WTC11 (cell line): ENCODE results near the gene SGPP2. TPM values are rescaled to one million over a fixed set of nuclear protein-coding genes. Genes with fewer than 3 reads are reported as not detected.

Experiments
- ATAC-seq: fragments of 200-7000 bp; cut with Tn5 transposase; 2 replicates; pipeline ENCODE4 v1.10.0; 2021; ENCODE audit warnings: mild to moderate bottlenecking, moderate library complexity
- CTCF ChIA-PET: fragments of 300-600 bp; sonication (Branson Sonifier 250); formaldehyde crosslinking; loops from one replicate; lab custom pipeline; 2021; ENCODE audit warnings: antibody characterized with exemption; lab: Charles Lee
- POLR2A ChIA-PET: fragments of 350-600 bp; sonication (Branson Sonifier 250); formaldehyde crosslinking; loops from one replicate; lab custom pipeline; 2021; ENCODE audit warnings: antibody characterized with exemption; lab: Charles Lee
- DNase-seq: peaks from one replicate; pipeline ENCODE4 v3.0.0; 2021; ENCODE audit warnings: low spot score
- H3K27ac Mint-ChIP-seq: 2 replicates; pipeline ENCODE4 v1.8.0; 2021; ENCODE audit warnings: mixed read lengths
- H3K27me3 Mint-ChIP-seq: 2 replicates; pipeline ENCODE4 v1.8.0; 2021; ENCODE audit warnings: low read depth, mild to moderate bottlenecking, moderate library complexity, mixed read lengths
- H3K36me3 Mint-ChIP-seq: 2 replicates; pipeline ENCODE4 v1.8.0; 2021; ENCODE audit warnings: mixed read lengths
- H3K4me1 Mint-ChIP-seq: 2 replicates; pipeline ENCODE4 v1.8.0; 2022; ENCODE audit warnings: mixed read lengths
- H3K4me3 Mint-ChIP-seq: 2 replicates; pipeline ENCODE4 v1.8.0; 2021; ENCODE audit warnings: mild to moderate bottlenecking, moderate library complexity, mixed read lengths
- H3K9me3 Mint-ChIP-seq: 2 replicates; pipeline ENCODE4 v1.8.0; 2021; ENCODE audit warnings: mixed read lengths
- ESRRA ChIP-seq: sonication (generic); formaldehyde crosslinking; IDR thresholded peaks from 2 replicates; pipeline ENCODE4 v1.8.1; 2022; ENCODE audit warnings: mild to moderate bottlenecking, missing genetic modification reagents, borderline replicate concordance
- FOXJ3 ChIP-seq: sonication (generic); formaldehyde crosslinking; IDR thresholded peaks from 2 replicates; pipeline ENCODE4 v1.9.0; 2021; ENCODE audit warnings: missing genetic modification reagents, mild to moderate bottlenecking, borderline replicate concordance
- JUN ChIP-seq: sonication (generic); formaldehyde crosslinking; IDR thresholded peaks from 2 replicates; pipeline ENCODE4 v1.8.0; 2023; ENCODE audit warnings: mild to moderate bottlenecking, missing genetic modification reagents
- KAT7 ChIP-seq: sonication (generic); formaldehyde crosslinking; IDR thresholded peaks from 2 replicates; pipeline ENCODE4 v1.8.1; 2023; ENCODE audit warnings: missing genetic modification reagents, mild to moderate bottlenecking, borderline replicate concordance
- MYBL2 ChIP-seq: sonication (generic); formaldehyde crosslinking; IDR thresholded peaks from 2 replicates; pipeline ENCODE4 v1.8.1; 2023; ENCODE audit warnings: mild to moderate bottlenecking, moderate library complexity, missing genetic modification reagents
- NR1H2 ChIP-seq: sonication (generic); formaldehyde crosslinking; IDR thresholded peaks from 2 replicates; pipeline ENCODE4 v1.9.0; 2021; ENCODE audit warnings: mild to moderate bottlenecking, moderate library complexity, missing genetic modification reagents
- NR3C1 ChIP-seq: sonication (generic); formaldehyde crosslinking; conservative IDR thresholded peaks from 2 replicates; pipeline ENCODE4 v1.8.1; 2023; ENCODE audit warnings: low read depth, mild to moderate bottlenecking, missing genetic modification reagents
- SP1 ChIP-seq: sonication (generic); formaldehyde crosslinking; conservative IDR thresholded peaks from 2 replicates; pipeline ENCODE4 v1.8.1; 2022; ENCODE audit warnings: missing genetic modification reagents
- TEAD4 ChIP-seq: sonication (generic); formaldehyde crosslinking; IDR thresholded peaks from 2 replicates; pipeline ENCODE4 v1.8.0; 2022; ENCODE audit warnings: mild to moderate bottlenecking, missing genetic modification reagents
- ZNF121 ChIP-seq: sonication (generic); formaldehyde crosslinking; IDR thresholded peaks from 2 replicates; pipeline ENCODE4 v1.8.0; 2023; ENCODE audit warnings: missing genetic modification reagents
- ZNF138 ChIP-seq: sonication (generic); formaldehyde crosslinking; conservative IDR thresholded peaks from 2 replicates; pipeline ENCODE4 v1.8.1; 2022; ENCODE audit warnings: mild to moderate bottlenecking, moderate library complexity, missing genetic modification reagents
- ZNF423 ChIP-seq: fragments of 250-450 bp; sonication (Bioruptor Pico); IDR thresholded peaks from 2 replicates; pipeline ENCODE4 v2.1.2; 2022; ENCODE audit warnings: mild to moderate bottlenecking, moderate library complexity
- total RNA-seq: library from RNA; stranded (reverse); gene quantifications from 3 replicates; pipeline ENCODE4 v1.2.3, GENCODE V29; 2021
- TF ChIP-seq, protein P1 (sequence below): fragments of 250-450 bp; sonication (Bioruptor Pico); IDR thresholded peaks from 2 replicates; pipeline ENCODE4 v1.9.0; 2021; ENCODE audit warnings: mild to moderate bottlenecking, borderline replicate concordance
- TF ChIP-seq, protein P2 (sequence below): fragments of 250-450 bp; sonication (Bioruptor Pico); IDR thresholded peaks from 2 replicates; pipeline ENCODE4 v1.9.0; 2021; ENCODE audit warnings: mild to moderate bottlenecking
- TF ChIP-seq, protein P3 (sequence below): sonication (generic); formaldehyde crosslinking; IDR thresholded peaks from 2 replicates; pipeline ENCODE4 v1.8.1; 2022; ENCODE audit warnings: mild to moderate bottlenecking, moderate library complexity, missing genetic modification reagents
- TF ChIP-seq, protein P4 (sequence below): sonication (generic); formaldehyde crosslinking; IDR thresholded peaks from 2 replicates; pipeline ENCODE4 v1.8.1; 2023; ENCODE audit warnings: mild to moderate bottlenecking, missing genetic modification reagents
- TF ChIP-seq, protein P5 (sequence below): sonication (generic); formaldehyde crosslinking; IDR thresholded peaks from 2 replicates; pipeline ENCODE4 v1.8.0; 2022; ENCODE audit warnings: mild to moderate bottlenecking, missing genetic modification reagents
- TF ChIP-seq, protein P6 (sequence below): sonication (generic); formaldehyde crosslinking; IDR thresholded peaks from 2 replicates; pipeline ENCODE4 v1.8.1; 2023; ENCODE audit warnings: mild to moderate bottlenecking, moderate library complexity, missing genetic modification reagents

The SGPP2 gene
- total RNA-seq, 1 experiment from 2014 or later: 0.07 TPM

DNA sequence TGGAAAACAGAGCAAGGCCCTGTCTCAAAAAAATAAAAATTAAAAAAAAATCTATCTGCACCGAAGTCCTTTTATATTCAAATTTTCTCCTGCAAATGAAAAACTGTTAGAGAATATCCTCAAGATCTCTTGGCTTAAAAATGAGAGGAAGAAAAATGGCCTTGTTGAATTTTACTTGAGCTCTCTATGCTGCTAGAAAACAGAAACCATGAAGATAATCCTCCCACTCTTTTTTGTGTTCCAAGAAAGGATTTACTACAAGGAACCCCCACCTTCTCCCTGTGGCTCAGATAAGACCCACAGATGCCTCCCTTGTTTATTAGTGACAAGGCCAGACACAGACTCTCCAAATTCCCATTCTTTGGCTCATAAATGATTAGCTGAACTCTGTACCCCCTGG lies 71.0 kb downstream of the SGPP2 start:
- ChIA-PET POLR2A (no interaction called here), CTCF (no interaction called here)
- no peak for ATAC-seq
- Mint-ChIP-seq H3K27ac (no peak overlapping the region), H3K4me1 (no peaks in the 10 kb centered on the region), H3K4me3 (no peak overlapping the region), H3K36me3 (peaks cover 25% of the 10 kb centered on the region), H3K9me3 (peaks cover 28% of the 10 kb centered on the region), H3K27me3 (peaks cover 59% of the 10 kb centered on the region)
- no peak for DNase-seq
- TF ChIP-seq MYBL2 (CRISPR knock-in tag) (no peak), ZNF138 (CRISPR knock-in tag) (no peak), TEAD4 (CRISPR knock-in tag) (no peak)
- TF ChIP-seq, protein P1, sequence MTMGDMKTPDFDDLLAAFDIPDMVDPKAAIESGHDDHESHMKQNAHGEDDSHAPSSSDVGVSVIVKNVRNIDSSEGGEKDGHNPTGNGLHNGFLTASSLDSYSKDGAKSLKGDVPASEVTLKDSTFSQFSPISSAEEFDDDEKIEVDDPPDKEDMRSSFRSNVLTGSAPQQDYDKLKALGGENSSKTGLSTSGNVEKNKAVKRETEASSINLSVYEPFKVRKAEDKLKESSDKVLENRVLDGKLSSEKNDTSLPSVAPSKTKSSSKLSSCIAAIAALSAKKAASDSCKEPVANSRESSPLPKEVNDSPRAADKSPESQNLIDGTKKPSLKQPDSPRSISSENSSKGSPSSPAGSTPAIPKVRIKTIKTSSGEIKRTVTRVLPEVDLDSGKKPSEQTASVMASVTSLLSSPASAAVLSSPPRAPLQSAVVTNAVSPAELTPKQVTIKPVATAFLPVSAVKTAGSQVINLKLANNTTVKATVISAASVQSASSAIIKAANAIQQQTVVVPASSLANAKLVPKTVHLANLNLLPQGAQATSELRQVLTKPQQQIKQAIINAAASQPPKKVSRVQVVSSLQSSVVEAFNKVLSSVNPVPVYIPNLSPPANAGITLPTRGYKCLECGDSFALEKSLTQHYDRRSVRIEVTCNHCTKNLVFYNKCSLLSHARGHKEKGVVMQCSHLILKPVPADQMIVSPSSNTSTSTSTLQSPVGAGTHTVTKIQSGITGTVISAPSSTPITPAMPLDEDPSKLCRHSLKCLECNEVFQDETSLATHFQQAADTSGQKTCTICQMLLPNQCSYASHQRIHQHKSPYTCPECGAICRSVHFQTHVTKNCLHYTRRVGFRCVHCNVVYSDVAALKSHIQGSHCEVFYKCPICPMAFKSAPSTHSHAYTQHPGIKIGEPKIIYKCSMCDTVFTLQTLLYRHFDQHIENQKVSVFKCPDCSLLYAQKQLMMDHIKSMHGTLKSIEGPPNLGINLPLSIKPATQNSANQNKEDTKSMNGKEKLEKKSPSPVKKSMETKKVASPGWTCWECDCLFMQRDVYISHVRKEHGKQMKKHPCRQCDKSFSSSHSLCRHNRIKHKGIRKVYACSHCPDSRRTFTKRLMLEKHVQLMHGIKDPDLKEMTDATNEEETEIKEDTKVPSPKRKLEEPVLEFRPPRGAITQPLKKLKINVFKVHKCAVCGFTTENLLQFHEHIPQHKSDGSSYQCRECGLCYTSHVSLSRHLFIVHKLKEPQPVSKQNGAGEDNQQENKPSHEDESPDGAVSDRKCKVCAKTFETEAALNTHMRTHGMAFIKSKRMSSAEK (CRISPR knock-in tag): no peak
- TF ChIP-seq, protein P2, sequence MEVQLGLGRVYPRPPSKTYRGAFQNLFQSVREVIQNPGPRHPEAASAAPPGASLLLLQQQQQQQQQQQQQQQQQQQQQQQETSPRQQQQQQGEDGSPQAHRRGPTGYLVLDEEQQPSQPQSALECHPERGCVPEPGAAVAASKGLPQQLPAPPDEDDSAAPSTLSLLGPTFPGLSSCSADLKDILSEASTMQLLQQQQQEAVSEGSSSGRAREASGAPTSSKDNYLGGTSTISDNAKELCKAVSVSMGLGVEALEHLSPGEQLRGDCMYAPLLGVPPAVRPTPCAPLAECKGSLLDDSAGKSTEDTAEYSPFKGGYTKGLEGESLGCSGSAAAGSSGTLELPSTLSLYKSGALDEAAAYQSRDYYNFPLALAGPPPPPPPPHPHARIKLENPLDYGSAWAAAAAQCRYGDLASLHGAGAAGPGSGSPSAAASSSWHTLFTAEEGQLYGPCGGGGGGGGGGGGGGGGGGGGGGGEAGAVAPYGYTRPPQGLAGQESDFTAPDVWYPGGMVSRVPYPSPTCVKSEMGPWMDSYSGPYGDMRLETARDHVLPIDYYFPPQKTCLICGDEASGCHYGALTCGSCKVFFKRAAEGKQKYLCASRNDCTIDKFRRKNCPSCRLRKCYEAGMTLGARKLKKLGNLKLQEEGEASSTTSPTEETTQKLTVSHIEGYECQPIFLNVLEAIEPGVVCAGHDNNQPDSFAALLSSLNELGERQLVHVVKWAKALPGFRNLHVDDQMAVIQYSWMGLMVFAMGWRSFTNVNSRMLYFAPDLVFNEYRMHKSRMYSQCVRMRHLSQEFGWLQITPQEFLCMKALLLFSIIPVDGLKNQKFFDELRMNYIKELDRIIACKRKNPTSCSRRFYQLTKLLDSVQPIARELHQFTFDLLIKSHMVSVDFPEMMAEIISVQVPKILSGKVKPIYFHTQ (CRISPR knock-in tag): no peak

DNA sequence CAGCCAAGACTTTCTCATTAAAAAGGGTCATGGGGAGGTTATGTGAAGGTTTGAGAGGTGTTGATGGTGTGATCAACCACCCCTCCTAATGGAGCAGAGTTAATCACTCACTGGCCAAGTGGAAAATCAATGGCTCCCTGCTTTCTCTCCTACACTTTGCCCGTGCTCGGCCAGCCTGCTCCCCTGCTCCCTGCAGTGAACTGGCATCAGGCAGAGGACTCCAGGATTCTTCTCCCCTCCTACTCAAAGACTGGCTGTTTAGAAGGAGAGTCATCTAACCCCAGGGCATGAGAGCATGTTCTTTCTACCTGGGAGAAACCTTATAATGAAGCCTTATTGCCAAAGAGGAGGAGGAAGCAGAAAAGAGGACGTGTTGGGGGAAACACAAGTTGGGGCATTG lies 74.9 kb downstream of the SGPP2 start:
- no peak for TF ChIP-seq ZNF121 (CRISPR knock-in tag)
- TF ChIP-seq, protein P3, sequence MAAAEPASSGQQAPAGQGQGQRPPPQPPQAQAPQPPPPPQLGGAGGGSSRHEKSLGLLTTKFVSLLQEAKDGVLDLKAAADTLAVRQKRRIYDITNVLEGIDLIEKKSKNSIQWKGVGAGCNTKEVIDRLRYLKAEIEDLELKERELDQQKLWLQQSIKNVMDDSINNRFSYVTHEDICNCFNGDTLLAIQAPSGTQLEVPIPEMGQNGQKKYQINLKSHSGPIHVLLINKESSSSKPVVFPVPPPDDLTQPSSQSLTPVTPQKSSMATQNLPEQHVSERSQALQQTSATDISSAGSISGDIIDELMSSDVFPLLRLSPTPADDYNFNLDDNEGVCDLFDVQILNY (CRISPR knock-in tag): no peak
- no peak for TF ChIP-seq JUN (CRISPR knock-in tag)
- no peak for TF ChIP-seq NR3C1 (CRISPR knock-in tag)
- TF ChIP-seq SP1 (CRISPR knock-in tag): no peak
- TF ChIP-seq, protein P4, sequence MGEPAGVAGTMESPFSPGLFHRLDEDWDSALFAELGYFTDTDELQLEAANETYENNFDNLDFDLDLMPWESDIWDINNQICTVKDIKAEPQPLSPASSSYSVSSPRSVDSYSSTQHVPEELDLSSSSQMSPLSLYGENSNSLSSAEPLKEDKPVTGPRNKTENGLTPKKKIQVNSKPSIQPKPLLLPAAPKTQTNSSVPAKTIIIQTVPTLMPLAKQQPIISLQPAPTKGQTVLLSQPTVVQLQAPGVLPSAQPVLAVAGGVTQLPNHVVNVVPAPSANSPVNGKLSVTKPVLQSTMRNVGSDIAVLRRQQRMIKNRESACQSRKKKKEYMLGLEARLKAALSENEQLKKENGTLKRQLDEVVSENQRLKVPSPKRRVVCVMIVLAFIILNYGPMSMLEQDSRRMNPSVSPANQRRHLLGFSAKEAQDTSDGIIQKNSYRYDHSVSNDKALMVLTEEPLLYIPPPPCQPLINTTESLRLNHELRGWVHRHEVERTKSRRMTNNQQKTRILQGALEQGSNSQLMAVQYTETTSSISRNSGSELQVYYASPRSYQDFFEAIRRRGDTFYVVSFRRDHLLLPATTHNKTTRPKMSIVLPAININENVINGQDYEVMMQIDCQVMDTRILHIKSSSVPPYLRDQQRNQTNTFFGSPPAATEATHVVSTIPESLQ (CRISPR knock-in tag): no peak
- TF ChIP-seq, protein P5, sequence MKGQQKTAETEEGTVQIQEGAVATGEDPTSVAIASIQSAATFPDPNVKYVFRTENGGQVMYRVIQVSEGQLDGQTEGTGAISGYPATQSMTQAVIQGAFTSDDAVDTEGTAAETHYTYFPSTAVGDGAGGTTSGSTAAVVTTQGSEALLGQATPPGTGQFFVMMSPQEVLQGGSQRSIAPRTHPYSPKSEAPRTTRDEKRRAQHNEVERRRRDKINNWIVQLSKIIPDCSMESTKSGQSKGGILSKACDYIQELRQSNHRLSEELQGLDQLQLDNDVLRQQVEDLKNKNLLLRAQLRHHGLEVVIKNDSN (CRISPR knock-in tag): no peak
- TF ChIP-seq ZNF423 (CRISPR knock-in tag): no peak
- TF ChIP-seq KAT7 (CRISPR knock-in tag): no peak
- no peak for TF ChIP-seq FOXJ3
- TF ChIP-seq NR1H2: no peak
- no peak for TF ChIP-seq ESRRA (CRISPR knock-in tag)
- TF ChIP-seq, protein P6, sequence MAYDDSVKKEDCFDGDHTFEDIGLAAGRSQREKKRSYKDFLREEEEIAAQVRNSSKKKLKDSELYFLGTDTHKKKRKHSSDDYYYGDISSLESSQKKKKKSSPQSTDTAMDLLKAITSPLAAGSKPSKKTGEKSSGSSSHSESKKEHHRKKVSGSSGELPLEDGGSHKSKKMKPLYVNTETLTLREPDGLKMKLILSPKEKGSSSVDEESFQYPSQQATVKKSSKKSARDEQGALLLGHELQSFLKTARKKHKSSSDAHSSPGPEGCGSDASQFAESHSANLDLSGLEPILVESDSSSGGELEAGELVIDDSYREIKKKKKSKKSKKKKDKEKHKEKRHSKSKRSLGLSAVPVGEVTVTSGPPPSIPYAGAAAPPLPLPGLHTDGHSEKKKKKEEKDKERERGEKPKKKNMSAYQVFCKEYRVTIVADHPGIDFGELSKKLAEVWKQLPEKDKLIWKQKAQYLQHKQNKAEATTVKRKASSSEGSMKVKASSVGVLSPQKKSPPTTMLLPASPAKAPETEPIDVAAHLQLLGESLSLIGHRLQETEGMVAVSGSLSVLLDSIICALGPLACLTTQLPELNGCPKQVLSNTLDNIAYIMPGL (CRISPR knock-in tag): no peak
- Mint-ChIP-seq H3K27ac (no peak overlapping the region), H3K4me1 (no peaks in the 10 kb centered on the region), H3K4me3 (no peak overlapping the region), H3K27me3 (peaks cover 52% of the 10 kb centered on the region), H3K36me3 (no peaks in the 10 kb centered on the region), H3K9me3 (no peaks in the 10 kb centered on the region)
- no peak for DNase-seq
- ChIA-PET CTCF (no interaction called here), POLR2A (no interaction called here)
- no peak for ATAC-seq
